ENCODE results near the gene IL22.

GRCh38 chr12:68236421-68237059, 16.9 kb downstream of the IL22 start:
- no peak for TF ChIP-seq CTCF (IDR thresholded peaks at IDR 0.05)
- TF ChIP-seq EZH2phosphoT487 (IDR thresholded peaks at IDR 0.05), result no peak

All from neural progenitor cell (in vitro differentiated cells).